ENCODE results near the gene UBE2D3.
A peak's percentile ranks its signal among the peaks of the same experiment; 100 is the strongest.

The UBE2D3 gene

DNA sequence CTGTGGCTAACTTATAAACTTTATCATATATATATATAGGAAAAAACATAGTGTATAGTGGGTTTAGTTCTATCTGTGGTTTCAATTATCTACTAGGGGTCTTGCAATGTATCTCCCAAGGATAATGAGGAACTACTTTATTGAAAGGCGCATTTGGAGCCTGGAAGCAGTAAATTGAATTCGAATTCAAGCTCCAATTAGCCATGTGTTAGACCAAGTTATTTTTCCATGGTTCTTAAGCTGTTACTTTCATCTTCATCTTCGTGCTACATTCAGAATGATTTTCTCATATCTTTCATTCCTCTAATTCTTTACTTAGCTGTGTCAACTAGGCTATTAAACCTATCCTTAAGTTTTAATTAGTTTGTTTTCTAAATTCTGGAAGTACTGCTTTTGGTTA, 39.4 kb downstream of the UBE2D3 start:
- DNase-seq, result no peak

- DNase-seq, result no peak
Observed at GRCh38 chr4:102787096-102787881, 40.1 kb downstream of the UBE2D3 start.

- DNase-seq, result no peak
Observed at GRCh38 chr4:102786279-102786678, 41.1 kb downstream of the UBE2D3 start.

GRCh38 chr4:102783006-102783405, 44.3 kb downstream of the UBE2D3 start:
- no peak for DNase-seq

GRCh38 chr4:102781570-102781969, 45.8 kb downstream of the UBE2D3 start:
- no peak for DNase-seq

GRCh38 chr4:102780476-102781144, 46.7 kb downstream of the UBE2D3 start:
- no peak for DNase-seq

DNA sequence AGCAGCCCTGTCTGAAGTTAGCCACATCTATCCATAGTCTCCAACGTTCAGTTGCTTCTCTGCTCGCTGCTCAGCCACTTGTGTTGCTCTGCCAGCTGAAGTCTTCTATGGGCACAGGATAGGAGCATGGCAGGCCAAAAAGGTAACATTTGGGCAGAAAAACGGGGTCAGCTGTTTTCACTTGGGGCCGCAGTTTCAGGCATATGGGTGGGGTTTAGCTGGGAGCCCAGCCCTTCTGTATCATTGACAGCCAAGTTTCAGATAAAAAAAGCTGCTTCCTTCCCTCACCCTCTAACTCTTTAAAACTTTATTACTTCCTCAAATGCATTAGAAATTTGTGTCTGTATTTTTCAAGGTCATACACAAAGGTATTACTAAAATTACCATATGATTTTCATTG, 48.1 kb downstream of the UBE2D3 start:
- DNase-seq, result no peak

DNA sequence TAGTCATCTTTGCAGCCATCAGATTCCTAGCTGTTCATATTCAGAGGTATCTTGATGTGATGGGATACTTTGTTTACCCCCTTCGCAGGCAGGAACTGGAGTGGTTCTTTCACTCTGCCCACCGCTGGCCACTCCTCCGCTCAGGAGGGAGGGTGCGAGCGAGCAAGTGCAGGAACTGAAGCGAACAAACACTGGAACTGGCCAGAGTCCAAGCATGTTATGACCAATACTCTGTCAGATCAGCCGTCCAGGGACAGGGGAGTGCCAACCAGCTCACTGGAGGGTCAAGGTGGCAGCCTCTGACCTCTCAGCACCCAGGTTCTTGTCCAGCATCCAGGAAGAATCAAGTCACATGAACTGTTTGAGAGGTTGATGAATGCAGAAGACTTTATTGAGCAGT, 48.6 kb downstream of the UBE2D3 start:
- DNase-seq, result no peak

DNA sequence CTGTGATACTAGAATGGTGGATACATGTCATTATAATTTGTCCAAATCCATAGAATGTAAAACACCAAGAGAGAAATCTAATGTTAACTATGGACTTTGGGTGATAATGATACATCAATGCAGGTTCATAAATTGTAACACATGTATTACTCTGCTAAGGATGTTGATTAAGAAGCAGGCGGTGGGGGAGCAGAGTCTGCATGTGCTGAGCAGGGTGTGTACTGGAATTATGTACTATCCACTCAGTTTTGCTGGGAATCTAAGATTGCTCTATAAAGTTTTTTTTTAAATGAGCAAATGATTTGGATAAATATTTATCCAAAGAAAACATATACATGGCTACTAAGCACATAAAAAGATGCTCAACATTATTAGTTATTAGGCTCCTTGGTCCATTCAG, 51.5 kb downstream of the UBE2D3 start:
- no peak for DNase-seq

DNA sequence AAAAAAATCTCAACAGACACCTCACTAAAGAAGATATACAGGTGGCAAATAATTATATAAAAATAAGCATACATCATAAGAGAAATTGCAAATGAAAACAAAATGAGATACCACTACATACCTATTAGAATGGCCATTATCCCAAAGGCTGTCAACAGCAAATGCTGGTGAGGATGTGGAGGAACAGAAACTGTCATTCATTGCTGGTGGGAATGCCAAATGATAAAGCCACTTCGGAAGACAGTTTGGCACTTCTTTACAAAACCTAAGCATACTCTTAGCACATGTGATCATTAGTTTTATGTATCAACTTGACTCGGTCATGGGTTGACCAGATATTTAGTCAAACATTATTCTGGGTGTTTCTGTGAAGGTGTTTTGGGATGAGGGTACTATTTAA, 53.1 kb downstream of the UBE2D3 start:
- no peak for DNase-seq

GRCh38 chr4:102772738-102773340, 54.5 kb downstream of the UBE2D3 start:
- DNase-seq, result no peak

- DNase-seq, result no peak
Observed at GRCh38 chr4:102764901-102765300, 62.5 kb downstream of the UBE2D3 start.

GRCh38 chr4:102761906-102762305, 65.4 kb downstream of the UBE2D3 start:
- no peak for DNase-seq

DNA sequence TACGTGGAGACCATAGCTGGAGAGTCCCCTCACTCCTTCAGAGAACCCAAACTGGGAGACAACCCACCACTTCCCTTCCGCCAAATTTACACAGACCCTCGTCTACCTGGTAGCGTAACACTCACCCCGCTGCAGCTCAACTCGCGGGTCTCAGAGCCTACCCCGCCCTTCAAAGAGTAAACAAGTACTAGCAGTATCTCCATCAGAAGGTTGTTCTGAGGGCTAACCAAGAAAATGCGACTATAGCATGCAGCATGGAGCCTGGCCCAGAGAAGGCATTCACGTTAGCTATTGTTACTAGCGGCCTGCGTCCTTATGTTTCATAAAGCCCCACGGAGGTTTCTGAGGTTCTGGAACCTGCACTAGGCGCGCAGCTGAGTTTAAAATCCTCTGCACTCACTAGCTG, 66.1 kb downstream of the UBE2D3 start:
- DNase-seq, result no peak

GRCh38 chr4:102760645-102761295, 66.6 kb downstream of the UBE2D3 start, which contains the start of gene MANBA:
Gene MANBA, minus strand, starts transcription at chr4:102760968. Its CDS starts 74 bp downstream, at chr4:102760894.
- DNase-seq, result peak; percentile 14

- DNase-seq, result no peak
Observed at GRCh38 chr4:102759831-102760644, 67.3 kb downstream of the UBE2D3 start.

- no peak for DNase-seq
Observed at GRCh38 chr4:102758241-102759160, 68.8 kb downstream of the UBE2D3 start.

DNA sequence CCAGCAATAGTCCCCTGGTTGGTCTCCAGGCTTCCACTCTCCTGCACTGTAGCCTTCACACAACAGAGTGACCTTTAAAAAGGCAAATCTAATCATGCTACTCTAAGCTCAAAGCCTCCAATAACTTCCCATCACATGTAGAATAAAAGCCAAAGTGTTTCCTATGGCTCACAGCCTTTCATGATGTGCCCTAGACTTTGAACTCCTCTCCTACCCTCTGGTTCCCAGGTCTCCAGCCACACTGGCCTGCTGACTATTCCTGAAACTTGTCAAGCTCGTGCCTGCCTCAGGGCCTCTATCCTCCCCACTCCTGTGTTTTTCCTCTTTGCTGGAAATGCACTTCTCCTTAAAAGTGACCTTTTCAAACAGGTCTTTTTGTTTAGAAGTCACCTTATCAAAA, 69.7 kb downstream of the UBE2D3 start:
- DNase-seq, result no peak

GRCh38 chr4:102754044-102754443, 73.3 kb downstream of the UBE2D3 start:
- DNase-seq, result no peak

DNA sequence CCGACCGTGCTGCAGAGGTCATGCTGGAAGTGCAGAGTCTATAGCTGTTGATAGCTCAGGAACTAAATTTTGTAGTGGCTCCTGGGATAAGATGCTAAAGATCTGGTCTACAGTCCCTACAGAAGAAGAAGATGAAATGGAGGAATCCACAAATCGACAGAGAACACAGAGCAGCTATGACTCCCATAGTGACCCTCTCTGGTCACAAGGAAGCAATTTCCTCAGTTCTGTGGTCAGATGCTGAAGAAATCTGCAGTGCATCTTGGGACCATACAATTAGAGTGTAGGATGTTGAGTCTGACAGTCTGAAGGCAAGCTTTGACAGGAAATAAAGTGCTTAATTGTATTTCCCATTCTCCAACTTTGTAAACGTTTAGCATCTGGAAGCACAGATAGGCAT, 75.4 kb downstream of the UBE2D3 start:
- DNase-seq, result no peak

Measured in NCI-H187 treated with DMSO at 0.1 percent for 48 hours (cell line).